GM10248 (cell line): ENCODE data around the gene CACNA1B.

Experiments used
- CTCF ChIA-PET: fragments of 300-600 bp; sonication (Branson Sonifier 250); formaldehyde crosslinking; extraction: SDS; loops from one replicate; lab custom pipeline; 2021; ENCODE audit warnings: antibody characterized with exemption; lab: Yijun Ruan, JAX
- POLR2A ChIA-PET: fragments of 350-650 bp; sonication (Branson Sonifier 250); formaldehyde crosslinking; extraction: SDS; loops from one replicate; lab custom pipeline; 2020; ENCODE audit warnings: antibody characterized with exemption; lab: Yijun Ruan, JAX
- DNase-seq: peaks from one replicate; pipeline ENCODE4 v3.0.0; 2012; ENCODE audit errors: extremely low spot score
- TF ChIP-seq, protein P1 (sequence below): IDR thresholded peaks from 2 replicates; pipeline ENCODE4 v1.5.1; 2012; ENCODE audit warnings: mild to moderate bottlenecking, low read depth; ENCODE audit errors: extremely low read depth, missing control alignments, control extremely low read depth

Gene CACNA1B

DNA sequence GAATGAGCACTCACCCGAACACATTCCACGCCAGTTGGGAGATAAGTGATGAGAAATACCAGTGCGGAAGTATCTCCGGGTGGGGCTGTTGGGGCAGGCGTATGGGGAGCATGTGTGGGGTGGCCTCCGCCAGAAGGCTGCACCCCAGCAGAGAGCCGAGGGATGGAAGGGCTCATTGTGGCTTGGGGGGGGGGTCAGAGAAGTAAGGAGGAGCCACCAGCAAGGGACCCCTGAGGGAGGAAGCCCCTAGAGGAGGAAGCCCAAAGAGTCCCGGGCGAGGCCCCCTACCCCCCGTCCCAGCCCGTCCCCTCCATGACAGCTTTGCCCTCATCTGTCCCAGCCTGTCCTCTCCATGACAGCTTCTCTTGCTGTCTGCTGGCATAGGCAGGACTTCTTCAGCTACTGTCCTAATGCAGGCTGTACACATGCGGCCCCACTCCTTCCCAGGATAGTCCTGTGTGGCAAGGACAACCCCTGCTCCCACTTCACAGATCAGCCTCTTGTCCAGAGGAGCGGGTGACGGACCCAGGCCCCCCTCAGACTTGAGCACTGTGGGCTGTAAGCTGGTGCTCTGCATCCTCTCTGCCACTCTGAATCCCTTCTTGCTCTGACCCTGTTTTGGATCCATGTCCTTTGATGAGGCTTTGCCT, 239.6 kb downstream of the CACNA1B start:
- CTCF ChIA-PET: no interaction called here
- POLR2A ChIA-PET: no interaction called here
- TF ChIP-seq, protein P1, sequence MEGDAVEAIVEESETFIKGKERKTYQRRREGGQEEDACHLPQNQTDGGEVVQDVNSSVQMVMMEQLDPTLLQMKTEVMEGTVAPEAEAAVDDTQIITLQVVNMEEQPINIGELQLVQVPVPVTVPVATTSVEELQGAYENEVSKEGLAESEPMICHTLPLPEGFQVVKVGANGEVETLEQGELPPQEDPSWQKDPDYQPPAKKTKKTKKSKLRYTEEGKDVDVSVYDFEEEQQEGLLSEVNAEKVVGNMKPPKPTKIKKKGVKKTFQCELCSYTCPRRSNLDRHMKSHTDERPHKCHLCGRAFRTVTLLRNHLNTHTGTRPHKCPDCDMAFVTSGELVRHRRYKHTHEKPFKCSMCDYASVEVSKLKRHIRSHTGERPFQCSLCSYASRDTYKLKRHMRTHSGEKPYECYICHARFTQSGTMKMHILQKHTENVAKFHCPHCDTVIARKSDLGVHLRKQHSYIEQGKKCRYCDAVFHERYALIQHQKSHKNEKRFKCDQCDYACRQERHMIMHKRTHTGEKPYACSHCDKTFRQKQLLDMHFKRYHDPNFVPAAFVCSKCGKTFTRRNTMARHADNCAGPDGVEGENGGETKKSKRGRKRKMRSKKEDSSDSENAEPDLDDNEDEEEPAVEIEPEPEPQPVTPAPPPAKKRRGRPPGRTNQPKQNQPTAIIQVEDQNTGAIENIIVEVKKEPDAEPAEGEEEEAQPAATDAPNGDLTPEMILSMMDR: no peak
- no peak for DNase-seq

DNA sequence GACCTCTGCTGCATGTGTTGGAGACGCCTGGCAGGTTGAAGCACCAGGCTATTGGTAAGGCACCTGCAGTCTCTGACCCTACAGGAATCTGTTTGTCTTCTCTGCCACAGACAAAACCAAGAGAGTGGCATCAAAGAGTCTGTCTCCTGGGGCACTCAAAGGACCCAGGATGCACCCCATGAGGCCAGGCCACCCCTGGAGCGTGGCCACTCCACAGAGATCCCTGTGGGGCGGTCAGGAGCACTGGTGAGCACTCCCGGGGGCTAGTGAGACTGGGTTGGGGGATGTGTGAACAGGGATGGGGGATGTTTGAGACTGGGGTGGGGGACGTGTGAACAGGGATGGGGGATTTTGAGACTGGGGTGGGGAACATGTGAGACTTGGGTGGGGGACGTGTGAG, 240.3 kb downstream of the CACNA1B start:
- TF ChIP-seq, protein P1: no peak
- ChIA-PET POLR2A (no interaction called here), CTCF (no interaction called here)
- DNase-seq: no peak

DNA sequence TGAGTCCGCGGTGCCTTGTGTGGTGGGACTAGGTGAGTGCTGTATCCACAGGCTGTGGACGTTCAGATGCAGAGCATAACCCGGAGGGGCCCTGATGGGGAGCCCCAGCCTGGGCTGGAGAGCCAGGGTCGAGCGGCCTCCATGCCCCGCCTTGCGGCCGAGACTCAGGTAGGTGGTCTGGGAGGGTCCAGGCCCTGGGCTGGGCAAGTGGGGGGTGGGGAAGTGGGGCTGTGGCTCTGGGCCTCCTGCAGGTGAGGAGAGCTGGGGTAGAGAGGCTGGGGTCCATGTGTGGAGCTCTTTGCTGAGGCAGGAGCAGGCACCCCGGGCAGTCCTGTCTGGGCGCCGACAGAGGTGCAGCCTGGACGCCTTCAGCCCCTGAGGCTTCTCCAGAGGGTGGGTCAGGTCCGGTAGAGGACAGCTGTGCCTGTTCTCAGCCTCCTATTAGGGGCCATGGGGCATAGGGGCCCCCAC, 241.1 kb downstream of the CACNA1B start:
- ChIA-PET POLR2A (no interaction called here), CTCF (no interaction called here)
- TF ChIP-seq, protein P1: no peak
- no peak for DNase-seq

GRCh38 chr9:138119202-138120027, 241.8 kb downstream of the CACNA1B start:
- POLR2A ChIA-PET: no interaction called here
- DNase-seq: no peak
- TF ChIP-seq, protein P1: no peak
- CTCF ChIA-PET: no interaction called here

GRCh38 chr9:138120072-138120471, 242.5 kb downstream of the CACNA1B start:
- ChIA-PET POLR2A (no interaction called here), CTCF (no interaction called here)
- TF ChIP-seq, protein P1: no peak
- no peak for DNase-seq

DNA sequence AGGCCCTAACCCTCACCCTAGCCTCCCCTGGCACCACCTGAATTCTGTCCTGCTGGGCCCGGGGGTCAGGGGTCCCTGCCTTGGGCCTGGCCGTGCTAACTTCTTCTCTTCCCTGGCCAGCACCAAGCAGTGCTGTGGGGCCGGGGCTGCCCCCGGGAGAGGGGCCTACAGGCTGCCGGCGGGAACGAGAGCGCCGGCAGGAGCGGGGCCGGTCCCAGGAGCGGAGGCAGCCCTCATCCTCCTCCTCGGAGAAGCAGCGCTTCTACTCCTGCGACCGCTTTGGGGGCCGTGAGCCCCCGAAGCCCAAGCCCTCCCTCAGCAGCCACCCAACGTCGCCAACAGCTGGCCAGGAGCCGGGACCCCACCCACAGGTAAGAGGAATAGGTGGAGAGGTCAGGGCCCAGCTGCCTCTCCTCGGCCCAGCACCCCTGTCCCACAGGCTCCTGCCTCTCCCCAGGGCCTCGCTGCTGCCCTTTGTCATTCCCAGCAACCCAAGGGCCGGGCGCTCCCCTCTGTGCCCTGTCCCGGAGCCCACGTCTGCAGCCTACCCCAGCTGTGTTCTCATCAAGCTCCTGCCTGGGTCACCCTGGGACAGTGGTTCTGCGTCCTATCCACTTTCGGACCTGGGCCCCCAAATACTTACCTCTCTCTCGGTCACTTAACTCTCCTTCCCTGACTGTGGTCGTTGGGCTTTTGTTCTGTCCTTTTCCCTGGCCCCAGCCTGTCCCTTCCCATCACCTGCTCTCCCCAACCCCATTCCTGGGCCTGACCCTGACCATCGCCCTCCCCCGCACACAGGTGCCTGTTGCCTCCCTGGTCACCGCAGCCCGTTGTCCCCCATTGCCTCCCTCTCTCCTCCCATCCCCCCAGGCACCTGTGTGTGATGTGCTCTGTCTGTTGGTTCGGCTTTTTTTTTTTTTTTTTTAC, 243.2 kb downstream of the CACNA1B start:
- CTCF ChIA-PET: no interaction called here
- POLR2A ChIA-PET: no interaction called here
- TF ChIP-seq, protein P1: no peak

More for the DNA sequence above, 243.2 kb downstream of the CACNA1B start:
- no peak for DNase-seq
